HG02852 (cell line): ENCODE results near the gene RPS6KB2.

ENCODE experiments used
- ATAC-seq: cut with Tn5 transposase; IDR thresholded peaks from one replicate; pipeline ENCODE4 v1.9.1; 2021; ENCODE audit warnings: mild to moderate bottlenecking, moderate library complexity; ENCODE audit not compliant: unreplicated experiment

The RPS6KB2 gene

GRCh38 chr11:67410369-67410831 lies 17.9 kb upstream of the RPS6KB2 start:
- no peak for ATAC-seq

GRCh38 chr11:67410984-67411784 lies 17.1 kb upstream of the RPS6KB2 start:
- no peak for ATAC-seq

- ATAC-seq: no peak
Observed at GRCh38 chr11:67411785-67412152, 16.5 kb upstream of the RPS6KB2 start.

GRCh38 chr11:67412495-67413179 lies 15.7 kb upstream of the RPS6KB2 start:
- ATAC-seq: no peak

- ATAC-seq: no peak
Observed at GRCh38 chr11:67413266-67413849, 14.9 kb upstream of the RPS6KB2 start.

GRCh38 chr11:67415501-67416304 lies 12.6 kb upstream of the RPS6KB2 start, which contains the start of gene CARNS1:
Gene CARNS1 (plus strand): TSS chr11:67415678. CDS start chr11:67416200, 522 bp downstream.
- ATAC-seq: no peak

GRCh38 chr11:67416416-67417335 lies 11.6 kb upstream of the RPS6KB2 start:
- no peak for ATAC-seq

GRCh38 chr11:67417425-67417824 lies 10.9 kb upstream of the RPS6KB2 start:
- ATAC-seq: no peak

- ATAC-seq: no peak
Observed at GRCh38 chr11:67418476-67419281, 9.6 kb upstream of the RPS6KB2 start.

- ATAC-seq: no peak
Observed at GRCh38 chr11:67419325-67420049, 8.8 kb upstream of the RPS6KB2 start.

- ATAC-seq: no peak
Observed at GRCh38 chr11:67420147-67420645, 8.1 kb upstream of the RPS6KB2 start.

GRCh38 chr11:67420646-67421429 lies 7.5 kb upstream of the RPS6KB2 start:
- ATAC-seq: peak; percentile 88

- ATAC-seq: no peak
Observed at GRCh38 chr11:67421430-67422031, 6.8 kb upstream of the RPS6KB2 start.

GRCh38 chr11:67422891-67423290 lies 5.4 kb upstream of the RPS6KB2 start:
- no peak for ATAC-seq

- ATAC-seq: no peak
Observed at GRCh38 chr11:67423466-67423865, 4.8 kb upstream of the RPS6KB2 start.

- no peak for ATAC-seq
Observed at GRCh38 chr11:67423891-67424613, 4.2 kb upstream of the RPS6KB2 start.
